B cell (primary cell): ENCODE measurements around the gene SPEN. TPM values are rescaled to one million over a fixed set of nuclear protein-coding genes. Genes with fewer than 3 reads are reported as not detected.

Experiments used
- ATAC-seq: fragments of 200-7000 bp; cut with Tn5 transposase; one replicate; pipeline ENCODE4 v1.10.0; 2021; ENCODE audit warnings: low read depth, mild to moderate bottlenecking, moderate number of reproducible peaks, moderate library complexity
- CTCF ChIA-PET: fragments of 350-600 bp; sonication (Branson Sonifier 250); formaldehyde crosslinking; loops from one replicate; lab custom pipeline; 2021; ENCODE audit warnings: antibody characterized with exemption, inconsistent platforms; lab: Charles Lee
- POLR2A ChIA-PET: fragments of 350-600 bp; sonication (Branson Sonifier 250); formaldehyde crosslinking; loops from one replicate; lab custom pipeline; 2021; ENCODE audit warnings: antibody characterized with exemption; lab: Charles Lee
- DNase-seq: peaks from one replicate; pipeline ENCODE4 v3.0.0; 2013
- H2AFZ ChIP-seq: 2 replicates; pipeline ENCODE4 v1.6.1; 2012; ENCODE audit warnings: mild to moderate bottlenecking, low read depth, low read length; ENCODE audit not compliant: insufficient read depth, poor library complexity, severe bottlenecking
- H3K27ac ChIP-seq, 2 donors: 1 replicate in 1 of 2; 2 replicates in 1 of 2; pipeline ENCODE4 v1.5.1; 2012 to 2013; ENCODE audit warnings: low read length in 2 of 2, mild to moderate bottlenecking in 2 of 2, moderate library complexity in 1 of 2
- H3K27me3 ChIP-seq, 4 experiments: fragments of 200-600 bp in 1 of 4; sonication (generic) in 1 of 4; replicated peaks in 1 of 4; 1 replicate in 2 of 4; 2 replicates in 2 of 4; pipeline versions ENCODE4 v1.6.1 to v1.7.0; 2013 to 2016; ENCODE audit warnings: low read length in 3 of 4, mild to moderate bottlenecking in 2 of 4, mixed read lengths in 1 of 4, moderate library complexity in 1 of 4; ENCODE audit not compliant: insufficient read depth in 4 of 4, control insufficient read depth in 3 of 4; ENCODE audit errors: control extremely low read depth in 1 of 4
- H3K36me3 ChIP-seq, 2 experiments: replicated peaks in 1 of 2; 1 replicate in 1 of 2; 2 replicates in 1 of 2; pipeline versions ENCODE4 v1.6.1 to v1.7.1; 2013; ENCODE audit warnings: low read length in 1 of 2; ENCODE audit not compliant: insufficient read depth in 2 of 2, control insufficient read depth in 1 of 2; ENCODE audit errors: control extremely low read depth in 1 of 2, extremely low read depth in 1 of 2
- H3K4me1 ChIP-seq, 2 donors: fragments of 200-600 bp in 1 of 2; sonication (generic) in 1 of 2; 1 replicate in 1 of 2; 2 replicates in 1 of 2; pipeline versions ENCODE4 v1.5.1 to v1.6.1; 2013 to 2017; ENCODE audit warnings: low read length in 2 of 2; ENCODE audit not compliant: control insufficient read depth in 2 of 2, insufficient read depth in 2 of 2
- H3K4me2 ChIP-seq: replicated peaks from 2 replicates; pipeline ENCODE3; 2012; ENCODE audit warnings: mild to moderate bottlenecking, low read depth, low read length; ENCODE audit not compliant: poor library complexity, severe bottlenecking
- H3K4me3 ChIP-seq, 5 experiments: fragments of 200-600 bp in 1 of 5; sonication (generic) in 1 of 5; 1 replicate in 3 of 5; 2 replicates in 2 of 5; pipeline versions ENCODE4 v1.5.1 to v1.7.0; 2011 to 2016; ENCODE audit warnings: low read length in 4 of 5, mild to moderate bottlenecking in 4 of 5, low read depth in 2 of 5, control low read depth in 1 of 5, moderate library complexity in 1 of 5; ENCODE audit not compliant: insufficient read depth in 1 of 5; ENCODE audit errors: control extremely low read depth in 1 of 5, extremely low read depth in 1 of 5
- H3K79me2 ChIP-seq: fragments of 200-600 bp; sonication (generic); one replicate; pipeline ENCODE4 v1.6.0; 2016; ENCODE audit warnings: low read length; ENCODE audit not compliant: control insufficient read depth, insufficient read depth
- H3K9ac ChIP-seq: fragments of 200-600 bp; sonication (generic); 2 replicates; pipeline ENCODE4 v1.6.1; 2017; ENCODE audit warnings: mild to moderate bottlenecking, low read length, moderate library complexity
- H3K9me3 ChIP-seq, 3 donors: one replicate each; pipeline versions ENCODE4 v1.6.1 to v1.7.1; 2013; ENCODE audit warnings: low read length in 2 of 3; ENCODE audit not compliant: control insufficient read depth in 2 of 3, insufficient read depth in 1 of 3; ENCODE audit errors: control extremely low read depth in 1 of 3
- H4K20me1 ChIP-seq: 2 replicates; pipeline ENCODE4 v1.6.0; 2012; ENCODE audit warnings: mild to moderate bottlenecking, low read length; ENCODE audit not compliant: insufficient read depth, control insufficient read depth, poor library complexity, severe bottlenecking
- H3K27ac Mint-ChIP-seq: one replicate; pipeline ENCODE4 v1.8.0; 2021; ENCODE audit warnings: mixed read lengths
- H3K27me3 Mint-ChIP-seq: one replicate; pipeline ENCODE4 v1.8.0; 2021; ENCODE audit warnings: mixed read lengths
- H3K4me1 Mint-ChIP-seq: one replicate; pipeline ENCODE4 v1.8.0; 2021; ENCODE audit warnings: mixed read lengths
- H3K4me3 Mint-ChIP-seq: one replicate; pipeline ENCODE4 v1.8.0; 2021; ENCODE audit warnings: mixed read lengths
- H3K9me3 Mint-ChIP-seq: one replicate; pipeline ENCODE4 v1.8.0; 2022; ENCODE audit warnings: mixed read lengths; ENCODE audit not compliant: insufficient read depth
- CTCF ChIP-seq: fragments of 200-600 bp; IDR thresholded peaks from one replicate; pipeline ENCODE4 v1.8.0; 2022; ENCODE audit warnings: antibody characterized with exemption, mild to moderate bottlenecking
- EZH2 ChIP-seq: IDR thresholded peaks from 2 replicates; pipeline ENCODE4 v1.6.1; 2012; ENCODE audit warnings: borderline replicate concordance, low read depth, mild to moderate bottlenecking, moderate library complexity, low read length; ENCODE audit not compliant: insufficient read depth, poor library complexity, severe bottlenecking
- WGBS: methylation state at CpG from one replicate; pipeline ENCODE4 v1.1.5; 2013; ENCODE audit warnings: missing lambda C conversion rate; ENCODE audit not compliant: insufficient coverage; 5-methylcytosine and 5-hydroxymethylcytosine counted together
- intact Hi-C: fragments of 100-400 bp; cut with micrococcal nuclease; formaldehyde crosslinking; loops from one replicate; pipeline ENCODE4 v1.10.0; 2022
- polyA plus RNA-seq: library from polyadenylated mRNA; depleted of rRNA; stranded (reverse); fragments of >200 nt; gene quantifications from 2 replicates; pipeline ENCODE4 v1.2.3, GENCODE V29; 2012
- total RNA-seq, 2 donors: library from RNA; stranded (reverse); fragments of 120-200 nt in 1 of 2; gene quantifications; 1 replicate in 1 of 2; 2 replicates in 1 of 2; pipeline versions ENCODE4 v1.2.3 to v1.2.4, GENCODE V29; 2013 to 2022

The SPEN gene
- total and polyA plus RNA-seq, 2 donors (not counting 1 experiment from before 2014, with no cell fraction given), result 29.1 to 126 TPM

- ChIA-PET POLR2A (no interaction called here), CTCF (interaction anchor here (0.5 to 4.6 kb wide), 11 partner anchors 9 to 236 kb away, joined by 3 to 55 read pairs (median 9); partner anchors contain the start of gene UQCRHL)
- Histone ChIP-seq H3K4me2 (no peak overlapping the region), H3K4me3 (no peak overlapping the region), H3K9ac (no peak overlapping the region), H3K9me3 (no peaks in the 10 kb centered on the region), H3K4me1 (peaks cover 4 to 5% of the 10 kb centered on the region in 2 donors), H3K27ac (no peak overlapping the region), H2AFZ (no peak overlapping the region), H4K20me1 (no peaks in the 10 kb centered on the region), H3K27me3 (no peaks in the 10 kb centered on the region), H3K79me2 (peaks cover 7% of the 10 kb centered on the region), H3K36me3 (no peaks in the 10 kb centered on the region)
- ATAC-seq (no peak), DNase-seq (no peak)
- 72% methylated on average over 3 of the region's 5 CpGs for WGBS
- TF ChIP-seq CTCF (no peak), EZH2 (no peak)
- intact Hi-C loops, result loop anchor here (5.0 kb wide), 1 partner anchor 101 kb away; no protein-coding TSS in a partner anchor
- H3K4me3 Mint-ChIP-seq, result no peak overlapping the region
- H3K27ac Mint-ChIP-seq, result no peak overlapping the region
- no peaks in the 10 kb centered on the region for H3K27me3 Mint-ChIP-seq
- H3K4me1 Mint-ChIP-seq, result peaks cover 5% of the 10 kb centered on the region
- H3K9me3 Mint-ChIP-seq, result no peaks in the 10 kb centered on the region
These were observed 30.8 kb upstream of the SPEN start for GRCh38 chr1:15816674-15817073.

GRCh38 chr1:15820478-15820877 is 27.0 kb upstream of the SPEN start:
- Histone ChIP-seq H3K36me3 (no peaks in the 10 kb centered on the region), H3K4me3 (no peak overlapping the region), H3K4me2 (no peak overlapping the region), H3K9ac (no peak overlapping the region), H4K20me1 (no peaks in the 10 kb centered on the region), H3K79me2 (peaks cover 5% of the 10 kb centered on the region), H3K9me3 (no peaks in the 10 kb centered on the region), H2AFZ (no peak overlapping the region), H3K27me3 (no peaks in the 10 kb centered on the region), H3K27ac (no peak overlapping the region), H3K4me1 (peaks cover 4 to 10% of the 10 kb centered on the region in 2 donors)
- intact Hi-C loops, result no loop called here
- ATAC-seq (no peak), DNase-seq (no peak)
- POLR2A ChIA-PET, result no interaction called here
- CTCF ChIA-PET, result interaction anchor here (0.9 to 1.0 kb wide), 2 partner anchors 83 to 185 kb away, joined by 3 read pairs; no protein-coding TSS in a partner anchor
- H3K27me3 Mint-ChIP-seq, result no peaks in the 10 kb centered on the region
- TF ChIP-seq EZH2 (no peak), CTCF (no peak)
- H3K4me3 Mint-ChIP-seq, result no peak overlapping the region
- H3K27ac Mint-ChIP-seq, result no peak overlapping the region
- H3K4me1 Mint-ChIP-seq, result peaks cover 9% of the 10 kb centered on the region
- 96% methylated on average over 2 of the region's 3 CpGs for WGBS
- H3K9me3 Mint-ChIP-seq, result no peaks in the 10 kb centered on the region
